ENCODE data around the gene CHSY1. TPM values are rescaled to one million over a fixed set of nuclear protein-coding genes. Genes with fewer than 3 reads are reported as not detected.

The CHSY1 gene
- total and polyA plus RNA-seq, 2 experiments from 2014 or later = 5.2 to 31.3 TPM

DNA sequence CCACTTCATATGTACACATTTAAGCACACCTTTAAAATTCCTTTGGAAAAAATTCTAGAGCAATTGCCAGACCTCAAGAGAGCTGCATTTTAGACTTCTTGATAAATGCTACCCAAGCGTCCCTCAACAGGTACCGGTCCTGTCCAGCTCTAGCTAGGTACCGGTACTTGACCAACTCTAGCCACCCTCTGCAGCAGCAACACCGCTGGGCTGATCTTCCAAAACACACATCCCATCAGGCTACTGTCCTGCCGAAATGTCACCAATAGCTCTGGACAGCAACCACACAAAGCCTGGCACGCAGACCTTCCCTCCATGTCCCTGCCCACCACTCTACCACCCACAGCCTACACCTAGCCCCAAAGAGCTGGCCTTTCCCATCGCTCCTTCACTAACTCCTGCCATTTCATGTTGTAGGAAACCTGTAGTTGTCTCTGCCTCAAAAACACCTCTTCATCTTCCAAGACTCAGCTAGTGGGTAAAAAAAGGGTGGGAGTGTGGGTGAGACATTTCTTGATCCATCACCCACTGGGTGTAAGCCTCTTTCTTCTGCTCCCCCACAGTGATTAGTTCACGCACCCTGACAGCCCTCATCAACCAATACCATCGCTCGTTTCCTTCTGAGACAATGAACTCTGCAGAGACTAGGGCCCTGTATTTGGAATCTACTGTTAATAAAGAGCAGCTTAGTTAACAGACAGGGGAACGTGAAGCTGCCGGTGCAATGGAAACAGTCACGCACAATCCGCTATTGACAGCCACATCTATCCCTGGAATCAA, 6.8 kb downstream of the CHSY1 start:
- Histone ChIP-seq H3K4me1 (ENCODE audit: insufficient read depth) (peaks cover 35% of the 10 kb centered on the region), H3K4me3 (no peak overlapping the region), H3K4me2 (ENCODE audit: unreplicated experiment) (no peak overlapping the region), H3K79me2 (ENCODE audit: insufficient read depth) (peaks cover 100% of the 10 kb centered on the region), H3K36me3 (ENCODE audit: low read depth) (no peaks in the 10 kb centered on the region), H3K9me2 (ENCODE audit: insufficient read depth) (no peaks in the 10 kb centered on the region), H4K20me1 (ENCODE audit: insufficient read depth) (peaks cover 14% of the 10 kb centered on the region), H3K27ac (no peak overlapping the region), H3K27me3 (replicated peaks; ENCODE audit: insufficient read depth) (no peaks in the 10 kb centered on the region), H2AFZ (no peak overlapping the region), H3F3A (ENCODE audit: insufficient read depth) (peaks cover 37% of the 10 kb centered on the region), H3K9me3 (ENCODE audit: low read depth) (no peaks in the 10 kb centered on the region), H3K9ac (no peak overlapping the region)
- in situ Hi-C loops (cut with MboI) = no loop called here
- TF ChIP-seq EZH2phosphoT487 (IDR thresholded peaks at IDR 0.05; ENCODE audit: insufficient read depth, low read depth) = no peak
- TF ChIP-seq EZH2 (IDR thresholded peaks at IDR 0.05; ENCODE audit: insufficient read depth, poor library complexity, severe bottlenecking) = no peak
- no peak for DNase-seq
- WGBS, 2 experiments (ENCODE audit: low coverage in 1 of 2, low lambda C conversion rate in 2 of 2, missing lambda C conversion rate in 2 of 2) = 94 to 95% methylated on average over 14 of the region's 14 CpGs

DNA sequence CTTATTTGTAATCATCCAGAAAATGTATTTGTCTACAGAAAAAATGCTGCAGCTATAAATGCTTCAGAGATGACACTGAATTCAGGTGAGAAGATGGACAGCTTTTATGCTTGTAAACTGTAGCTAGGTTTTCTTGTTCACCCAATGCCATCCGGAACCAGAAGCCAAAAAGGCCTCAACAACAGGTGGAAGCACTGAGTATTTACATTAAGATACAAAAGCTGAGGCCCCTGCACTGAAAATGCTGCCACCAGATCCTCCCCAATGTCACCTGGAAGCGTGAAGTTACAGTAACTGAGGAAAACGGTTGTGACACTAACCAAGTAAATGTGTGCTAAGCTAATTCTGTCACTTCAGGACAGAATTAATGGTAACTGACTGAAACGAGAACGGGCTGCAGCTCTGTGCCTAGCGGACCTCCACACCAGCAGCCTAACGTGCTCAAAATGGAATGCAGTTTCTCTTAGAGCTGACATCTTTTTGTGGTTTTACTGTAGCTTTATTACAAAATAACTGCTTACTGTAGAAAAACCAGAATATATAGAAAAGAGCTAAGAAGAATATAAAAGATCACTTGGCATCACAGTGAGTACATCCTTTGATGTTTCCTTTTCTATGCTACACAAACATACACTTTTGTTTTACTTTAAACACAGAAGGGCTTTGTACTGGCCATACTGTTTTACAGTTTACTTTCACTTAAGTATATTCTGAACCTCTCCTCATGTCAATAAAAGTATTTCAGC, 7.6 kb downstream of the CHSY1 start:
- Histone ChIP-seq H3K9ac (no peak overlapping the region), H2AFZ (no peak overlapping the region), H3F3A (ENCODE audit: insufficient read depth) (peaks cover 36% of the 10 kb centered on the region), H3K27me3 (replicated peaks; ENCODE audit: insufficient read depth) (no peaks in the 10 kb centered on the region), H3K36me3 (ENCODE audit: low read depth) (no peaks in the 10 kb centered on the region), H3K9me2 (ENCODE audit: insufficient read depth) (no peaks in the 10 kb centered on the region), H4K20me1 (ENCODE audit: insufficient read depth) (peaks cover 16% of the 10 kb centered on the region), H3K27ac (no peak overlapping the region), H3K4me1 (ENCODE audit: insufficient read depth) (peaks cover 31% of the 10 kb centered on the region), H3K9me3 (ENCODE audit: low read depth) (no peaks in the 10 kb centered on the region), H3K4me3 (no peak overlapping the region), H3K4me2 (ENCODE audit: unreplicated experiment) (no peak overlapping the region), H3K79me2 (ENCODE audit: insufficient read depth) (peaks cover 100% of the 10 kb centered on the region)
- 79 to 81% methylated on average over 7 of the region's 7 CpGs for WGBS, 2 experiments (ENCODE audit: low coverage in 1 of 2, low lambda C conversion rate in 2 of 2, missing lambda C conversion rate in 2 of 2)
- DNase-seq = no peak
- in situ Hi-C loops (cut with MboI) = no loop called here
- TF ChIP-seq EZH2phosphoT487 (IDR thresholded peaks at IDR 0.05; ENCODE audit: insufficient read depth, low read depth) = no peak
- no peak for TF ChIP-seq EZH2 (IDR thresholded peaks at IDR 0.05; ENCODE audit: insufficient read depth, poor library complexity, severe bottlenecking)

DNA sequence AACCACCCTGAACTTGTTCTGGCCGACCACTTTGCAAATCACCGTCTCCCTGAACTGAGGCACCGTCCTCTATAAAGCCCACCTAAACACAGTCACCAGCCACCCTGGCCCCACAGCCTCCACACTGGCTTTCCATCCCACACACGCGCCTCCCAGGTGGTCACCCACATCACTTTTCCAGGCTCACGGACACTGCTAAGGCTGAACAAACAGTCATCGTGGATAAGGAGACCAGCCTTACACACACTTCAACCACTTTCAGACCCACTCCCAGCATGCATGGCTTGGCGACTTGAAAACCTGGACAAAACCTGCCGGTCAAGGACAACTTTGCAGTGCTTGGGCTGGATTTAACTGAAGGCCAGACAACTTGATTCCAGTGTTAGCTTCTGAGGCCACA, 8.4 kb downstream of the CHSY1 start:
- Histone ChIP-seq H3F3A (ENCODE audit: insufficient read depth) (peaks cover 39% of the 10 kb centered on the region), H3K9ac (no peak overlapping the region), H3K79me2 (ENCODE audit: insufficient read depth) (peaks cover 100% of the 10 kb centered on the region), H3K27ac (no peak overlapping the region), H3K9me2 (ENCODE audit: insufficient read depth) (no peaks in the 10 kb centered on the region), H3K4me2 (ENCODE audit: unreplicated experiment) (no peak overlapping the region), H3K36me3 (ENCODE audit: low read depth) (no peaks in the 10 kb centered on the region), H3K9me3 (ENCODE audit: low read depth) (no peaks in the 10 kb centered on the region), H3K27me3 (replicated peaks; ENCODE audit: insufficient read depth) (no peaks in the 10 kb centered on the region), H2AFZ (no peak overlapping the region), H3K4me1 (ENCODE audit: insufficient read depth) (peaks cover 29% of the 10 kb centered on the region), H3K4me3 (no peak overlapping the region), H4K20me1 (ENCODE audit: insufficient read depth) (peaks cover 16% of the 10 kb centered on the region)
- TF ChIP-seq EZH2 (IDR thresholded peaks at IDR 0.05; ENCODE audit: insufficient read depth, poor library complexity, severe bottlenecking) (no peak), EZH2phosphoT487 (IDR thresholded peaks at IDR 0.05; ENCODE audit: insufficient read depth, low read depth) (no peak)
- DNase-seq = no peak
- in situ Hi-C loops (cut with MboI) = no loop called here
- 93 to 96% methylated on average over 9 of the region's 9 CpGs for WGBS, 2 experiments (ENCODE audit: low coverage in 1 of 2, low lambda C conversion rate in 2 of 2, missing lambda C conversion rate in 2 of 2)

DNA sequence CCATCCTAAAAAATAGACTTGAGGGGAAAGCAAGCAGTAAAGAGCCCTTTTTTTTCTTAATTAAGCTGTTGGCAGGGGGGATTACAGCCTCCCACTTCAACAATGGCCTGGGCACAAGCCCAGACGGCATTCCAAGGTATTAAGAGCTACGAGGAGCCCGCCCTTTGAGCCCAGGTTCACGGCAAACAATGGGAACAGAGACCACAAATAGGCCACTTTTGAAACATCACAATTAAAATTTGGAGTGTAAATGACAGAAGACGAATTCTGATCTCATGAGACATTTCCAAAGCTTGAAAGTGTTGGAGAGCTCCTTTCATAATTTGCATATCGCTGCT, 8.9 kb downstream of the CHSY1 start:
- peaks cover 16% of the 10 kb centered on the region for H4K20me1 ChIP-seq (ENCODE audit: insufficient read depth)
- no peak for DNase-seq
- TF ChIP-seq EZH2phosphoT487 (IDR thresholded peaks at IDR 0.05; ENCODE audit: insufficient read depth, low read depth) = no peak
- no peak for TF ChIP-seq EZH2 (IDR thresholded peaks at IDR 0.05; ENCODE audit: insufficient read depth, poor library complexity, severe bottlenecking)
- WGBS, 2 experiments (ENCODE audit: low coverage in 1 of 2, low lambda C conversion rate in 2 of 2, missing lambda C conversion rate in 2 of 2) = 49 to 62% methylated on average over 6 of the region's 6 CpGs
- H3K9me3 ChIP-seq (ENCODE audit: low read depth) = no peaks in the 10 kb centered on the region
- H3K27ac ChIP-seq = peak overlapping the region; percentile 47; the same call in 1 of the 2 replicates
- H3K9ac ChIP-seq = no peak overlapping the region
- H3K4me1 ChIP-seq (ENCODE audit: insufficient read depth) = peaks cover 29% of the 10 kb centered on the region
- H3K36me3 ChIP-seq (ENCODE audit: low read depth) = no peaks in the 10 kb centered on the region
- H2AFZ ChIP-seq = no peak overlapping the region
- H3K4me3 ChIP-seq = no peak overlapping the region
- no peaks in the 10 kb centered on the region for H3K27me3 ChIP-seq (replicated peaks; ENCODE audit: insufficient read depth)
- peaks cover 40% of the 10 kb centered on the region for H3F3A ChIP-seq (ENCODE audit: insufficient read depth)
- H3K79me2 ChIP-seq (ENCODE audit: insufficient read depth) = peaks cover 100% of the 10 kb centered on the region
- H3K4me2 ChIP-seq (ENCODE audit: unreplicated experiment) = peak overlapping the region; percentile 35
- no peaks in the 10 kb centered on the region for H3K9me2 ChIP-seq (ENCODE audit: insufficient read depth)
- in situ Hi-C loops (cut with MboI) = no loop called here

All from GM23248 (cell line).